Measurements from ENCODE around the gene PAK6.

PAK6 gene

GRCh38 chr15:40226736-40227135, 12.1 kb upstream of the PAK6 start:
- no peaks in the 10 kb centered on the region for H3K4me1 ChIP-seq (ENCODE audit: insufficient read depth, low read length, poor library complexity, severe bottlenecking)
- H3K4me3 ChIP-seq (ENCODE audit: low read length, poor library complexity, severe bottlenecking): no peak overlapping the region
- no peak overlapping the region for H2AFZ ChIP-seq (ENCODE audit: low read length)
- no peaks in the 10 kb centered on the region for H4K20me1 ChIP-seq (ENCODE audit: insufficient read depth, low read length, poor library complexity, severe bottlenecking)
- TF ChIP-seq CTCF (conservative IDR thresholded peaks at IDR 0.05; ENCODE audit: low read length): no peak
- no peak for TF ChIP-seq EZH2phosphoT487 (IDR thresholded peaks at IDR 0.05; ENCODE audit: borderline replicate concordance)
- no peaks in the 10 kb centered on the region for H3K27me3 ChIP-seq (ENCODE audit: insufficient read depth, low read length, poor library complexity, severe bottlenecking)
- no peaks in the 10 kb centered on the region for H3K9me3 ChIP-seq (ENCODE audit: insufficient read depth, low read depth, low read length)
- no peaks in the 10 kb centered on the region for H3K9me2 ChIP-seq (replicated peaks; ENCODE audit: low read depth, low read length)
- peaks cover 62% of the 10 kb centered on the region; the same call in 1 of the 2 replicates for H3K36me3 ChIP-seq (ENCODE audit: insufficient read depth, low read length)
- no peaks in the 10 kb centered on the region for H3K79me2 ChIP-seq (ENCODE audit: insufficient read depth, low read length)
- H3K9ac ChIP-seq (ENCODE audit: low read depth, low read length, poor library complexity, severe bottlenecking): no peak overlapping the region
- no peaks in the 10 kb centered on the region for H3F3A ChIP-seq (ENCODE audit: low read depth)
- no peak overlapping the region for H3K4me2 ChIP-seq (ENCODE audit: low read depth, low read length, poor library complexity, severe bottlenecking)

GRCh38 chr15:40229316-40229715, 9.5 kb upstream of the PAK6 start:
- Histone ChIP-seq H3K4me2 (ENCODE audit: low read depth, low read length, poor library complexity, severe bottlenecking) (no peak overlapping the region), H3K36me3 (ENCODE audit: insufficient read depth, low read length) (peaks cover 40% of the 10 kb centered on the region; the same call in 1 of the 2 replicates), H3K9me3 (ENCODE audit: insufficient read depth, low read depth, low read length) (no peaks in the 10 kb centered on the region), H3K9me2 (replicated peaks; ENCODE audit: low read depth, low read length) (no peaks in the 10 kb centered on the region), H3F3A (ENCODE audit: low read depth) (no peaks in the 10 kb centered on the region), H3K4me1 (ENCODE audit: insufficient read depth, low read length, poor library complexity, severe bottlenecking) (no peaks in the 10 kb centered on the region), H4K20me1 (ENCODE audit: insufficient read depth, low read length, poor library complexity, severe bottlenecking) (no peaks in the 10 kb centered on the region), H3K9ac (ENCODE audit: low read depth, low read length, poor library complexity, severe bottlenecking) (no peak overlapping the region), H3K4me3 (ENCODE audit: low read length, poor library complexity, severe bottlenecking) (no peak overlapping the region), H3K79me2 (ENCODE audit: insufficient read depth, low read length) (no peaks in the 10 kb centered on the region), H3K27me3 (ENCODE audit: insufficient read depth, low read length, poor library complexity, severe bottlenecking) (no peaks in the 10 kb centered on the region), H2AFZ (ENCODE audit: low read length) (no peak overlapping the region)
- no peak for TF ChIP-seq CTCF (conservative IDR thresholded peaks at IDR 0.05; ENCODE audit: low read length)
- TF ChIP-seq EZH2phosphoT487 (IDR thresholded peaks at IDR 0.05; ENCODE audit: borderline replicate concordance): no peak

GRCh38 chr15:40229956-40230355, 8.9 kb upstream of the PAK6 start:
- H4K20me1 ChIP-seq (ENCODE audit: insufficient read depth, low read length, poor library complexity, severe bottlenecking): no peaks in the 10 kb centered on the region
- H3K4me3 ChIP-seq (ENCODE audit: low read length, poor library complexity, severe bottlenecking): no peak overlapping the region
- no peaks in the 10 kb centered on the region for H3F3A ChIP-seq (ENCODE audit: low read depth)
- H3K4me2 ChIP-seq (ENCODE audit: low read depth, low read length, poor library complexity, severe bottlenecking): no peak overlapping the region
- H3K4me1 ChIP-seq (ENCODE audit: insufficient read depth, low read length, poor library complexity, severe bottlenecking): peaks cover 4% of the 10 kb centered on the region
- H3K9me2 ChIP-seq (replicated peaks; ENCODE audit: low read depth, low read length): no peaks in the 10 kb centered on the region
- no peak overlapping the region for H2AFZ ChIP-seq (ENCODE audit: low read length)
- no peaks in the 10 kb centered on the region for H3K27me3 ChIP-seq (ENCODE audit: insufficient read depth, low read length, poor library complexity, severe bottlenecking)
- H3K9me3 ChIP-seq (ENCODE audit: insufficient read depth, low read depth, low read length): no peaks in the 10 kb centered on the region
- H3K79me2 ChIP-seq (ENCODE audit: insufficient read depth, low read length): no peaks in the 10 kb centered on the region
- TF ChIP-seq EZH2phosphoT487 (IDR thresholded peaks at IDR 0.05; ENCODE audit: borderline replicate concordance) (no peak), CTCF (conservative IDR thresholded peaks at IDR 0.05; ENCODE audit: low read length) (no peak)
- peaks cover 34% of the 10 kb centered on the region; the same call in 1 of the 2 replicates for H3K36me3 ChIP-seq (ENCODE audit: insufficient read depth, low read length)
- H3K9ac ChIP-seq (ENCODE audit: low read depth, low read length, poor library complexity, severe bottlenecking): no peak overlapping the region

Measured in Loucy (cell line).